H1 (cell line): ENCODE data around the gene SSTR4. TPM values are rescaled to one million over a fixed set of nuclear protein-coding genes. Genes with fewer than 3 reads are reported as not detected.

Source experiments
- CTCF ChIP-seq, 3 experiments: IDR thresholded peaks; 1 replicate in 2 of 3; 2 replicates in 1 of 3; pipeline versions ENCODE4 v1.5.1 to v1.6.1; 2011; ENCODE audit warnings: low read length in 3 of 3, mild to moderate bottlenecking in 3 of 3, inconsistent platforms in 2 of 3, low read depth in 1 of 3, moderate library complexity in 1 of 3; ENCODE audit not compliant: insufficient read depth in 1 of 3; ENCODE audit errors: control extremely low read depth in 1 of 3
- E2F6 ChIP-seq: IDR thresholded peaks from 2 replicates; pipeline ENCODE4 v1.6.1; 2012; ENCODE audit warnings: inconsistent platforms
- FOSL1 ChIP-seq: IDR thresholded peaks from 2 replicates; pipeline ENCODE4 v1.6.1; 2011; ENCODE audit warnings: mild to moderate bottlenecking, low read depth, low read length, moderate library complexity; ENCODE audit not compliant: insufficient read depth
- SAP30 ChIP-seq: fragments of 300-600 bp; sonication (generic); IDR thresholded peaks from 2 replicates; pipeline ENCODE4 v1.7.1; 2012; ENCODE audit warnings: low read length, moderate library complexity, mild to moderate bottlenecking, inconsistent platforms; ENCODE audit not compliant: insufficient read depth, insufficient replicate concordance
- polyA plus RNA-seq, 7 experiments: library from polyadenylated mRNA; depleted of rRNA in 3 of 7; stranded (reverse) in 5 of 7; unstranded in 2 of 7; fragments of >200 nt in 5 of 7; fragments of 200-250 nt in 2 of 7; gene quantifications; 1 replicate in 5 of 7; 2 replicates in 1 of 7; 4 replicates in 1 of 7; pipeline versions ENCODE4 v1.2.1 to v1.2.3, GENCODE V29; 2011 to 2013; ENCODE audit warnings: missing spikeins in 2 of 7, mixed read lengths in 2 of 7
- total RNA-seq: library from RNA; stranded (reverse); fragmentation: NEBNext Ultra II Directional; extraction: Animal tissue kit (Norgen Biotek cat#: 25700); gene quantifications from 2 replicates; pipeline ENCODE4 v1.2.1, GENCODE V29; 2021

The SSTR4 gene
- total and polyA plus RNA-seq, 2 of the 8 experiments (the other 6 are each of a cell fraction or from before 2014, with no cell fraction given): 0.05 TPM; not detected in 1

GRCh38 chr20:23063581-23063980 lies 28.5 kb downstream of the SSTR4 start (continued):
- no peak for TF ChIP-seq E2F6
- TF ChIP-seq CTCF (IDR thresholded peaks at IDR 0.05; ENCODE audit: control extremely low read depth in 1 of 3, insufficient read depth in 1 of 3, low read depth in 1 of 3, low read length in 3 of 3): no peak
- no peak for TF ChIP-seq FOSL1
- no peak for TF ChIP-seq SAP30
